GM23248 (cell line): Measurements from ENCODE around the gene CCDC51. TPM values are rescaled to one million over a fixed set of nuclear protein-coding genes. Genes with fewer than 3 reads are reported as not detected.
"Not testable (repeated sequence)": the region's sequence is repeated elsewhere in the genome, so short reads cannot be mapped to it uniquely, and the experiment has no call there.

ENCODE experiments used
- DNase-seq: peaks from one replicate; pipeline ENCODE4 v3.0.0-alpha.2; 2015
- H2AFZ ChIP-seq: fragments of 200-600 bp; sonication (generic); 2 replicates; pipeline ENCODE4 v1.6.1; 2016; ENCODE audit warnings: antibody characterized with exemption
- H3F3A ChIP-seq: fragments of 200-600 bp; sonication (generic); 2 replicates; pipeline ENCODE4 v1.6.1; 2016; ENCODE audit warnings: mild to moderate bottlenecking, antibody characterized with exemption, mixed run types; ENCODE audit not compliant: insufficient read depth
- H3K27ac ChIP-seq: fragments of 200-600 bp; sonication (generic); 2 replicates; pipeline ENCODE4 v1.5.1; 2016; ENCODE audit warnings: mild to moderate bottlenecking
- H3K27me3 ChIP-seq: fragments of 200-600 bp; sonication (generic); replicated peaks from 2 replicates; pipeline ENCODE4 v1.6.1; 2016; ENCODE audit warnings: mild to moderate bottlenecking; ENCODE audit not compliant: insufficient read depth
- H3K36me3 ChIP-seq: fragments of 200-600 bp; sonication (generic); 2 replicates; pipeline ENCODE4 v1.6.1; 2016; ENCODE audit warnings: low read depth, mild to moderate bottlenecking
- H3K4me1 ChIP-seq: fragments of 200-600 bp; sonication (generic); 2 replicates; pipeline ENCODE4 v1.6.1; 2016; ENCODE audit warnings: mild to moderate bottlenecking; ENCODE audit not compliant: insufficient read depth
- H3K4me2 ChIP-seq: fragments of 200-600 bp; sonication (generic); one replicate; pipeline ENCODE4 v1.6.1; 2016; ENCODE audit warnings: mild to moderate bottlenecking; ENCODE audit not compliant: unreplicated experiment
- H3K4me3 ChIP-seq: fragments of 200-600 bp; sonication (generic); 2 replicates; pipeline ENCODE4 v1.5.1; 2016; ENCODE audit warnings: mild to moderate bottlenecking
- H3K79me2 ChIP-seq: fragments of 200-600 bp; sonication (generic); 2 replicates; pipeline ENCODE4 v1.6.1; 2016; ENCODE audit warnings: mild to moderate bottlenecking; ENCODE audit not compliant: insufficient read depth
- H3K9ac ChIP-seq: fragments of 200-600 bp; sonication (generic); 2 replicates; pipeline ENCODE4 v1.6.1; 2016; ENCODE audit warnings: mild to moderate bottlenecking
- H3K9me2 ChIP-seq: fragments of 200-600 bp; sonication (generic); 2 replicates; pipeline ENCODE4 v1.6.1; 2016; ENCODE audit warnings: mixed run types, mild to moderate bottlenecking, moderate library complexity; ENCODE audit not compliant: insufficient read depth
- H3K9me3 ChIP-seq: fragments of 200-600 bp; sonication (generic); one replicate; pipeline ENCODE4 v1.6.1; 2017; ENCODE audit warnings: low read depth
- H4K20me1 ChIP-seq: fragments of 200-600 bp; sonication (generic); 2 replicates; pipeline ENCODE4 v1.6.0; 2016; ENCODE audit not compliant: insufficient read depth
- EZH2 ChIP-seq: fragments of 200-600 bp; sonication (generic); IDR thresholded peaks from 2 replicates; pipeline ENCODE4 v1.6.1; 2018; ENCODE audit warnings: antibody characterized with exemption, mild to moderate bottlenecking; ENCODE audit not compliant: insufficient read depth, poor library complexity, severe bottlenecking
- EZH2phosphoT487 ChIP-seq: fragments of 200-600 bp; sonication (generic); IDR thresholded peaks from 2 replicates; pipeline ENCODE4 v1.6.1; 2018; ENCODE audit warnings: antibody characterized with exemption, moderate library complexity, mild to moderate bottlenecking, low read depth; ENCODE audit not compliant: insufficient read depth
- WGBS, 2 experiments: methylation state at CpG; one replicate each; pipeline ENCODE4 v1.1.6; 2015 to 2017; ENCODE audit warnings: low lambda C conversion rate in 2 of 2, low coverage in 1 of 2; ENCODE audit errors: missing lambda C conversion rate in 2 of 2; 5-methylcytosine and 5-hydroxymethylcytosine counted together
- in situ Hi-C: fragments of 300-500 bp; cut with MboI; formaldehyde crosslinking; loops from 2 replicates; pipeline ENCODE4 v1.15.0; 2020
- polyA plus RNA-seq: library from polyadenylated mRNA; unstranded; fragments of >200 nt; fragmentation: Nextera tagmentation; extraction: Ambion mirVana; gene quantifications from 2 replicates; pipeline ENCODE4 v1.2.1, GENCODE V29; 2016
- total RNA-seq: library from RNA; depleted of rRNA; stranded (reverse); fragments of >200 nt; shearing (Covaris generic); gene quantifications from 2 replicates; pipeline ENCODE4 v1.2.3, GENCODE V29; 2014

Gene CCDC51
- total and polyA plus RNA-seq, 2 experiments from 2014 or later, result 10.1 to 14.0 TPM

- H3K79me2 ChIP-seq, result peaks cover 31% of the 10 kb centered on the region
- H3K9me3 ChIP-seq, result no peaks in the 10 kb centered on the region
- peaks cover 8% of the 10 kb centered on the region; the same call in 1 of the 2 replicates for H3F3A ChIP-seq
- H4K20me1 ChIP-seq, result no peaks in the 10 kb centered on the region
- no peak overlapping the region for H3K9ac ChIP-seq
- 70 to 80% methylated on average over 4 of the region's 4 CpGs for WGBS, 2 experiments
- H3K4me1 ChIP-seq, result peaks cover 11% of the 10 kb centered on the region; the same call in 1 of the 2 replicates
- H2AFZ ChIP-seq, result no peak overlapping the region
- H3K4me3 ChIP-seq, result no peak overlapping the region
- no peak for DNase-seq
- H3K27me3 ChIP-seq, result no peaks in the 10 kb centered on the region
- no peaks in the 10 kb centered on the region for H3K36me3 ChIP-seq
- H3K27ac ChIP-seq, result no peak overlapping the region
- TF ChIP-seq EZH2, result no peak
- TF ChIP-seq EZH2phosphoT487, result no peak
- in situ Hi-C loops, result no loop called here
- no peak overlapping the region for H3K4me2 ChIP-seq
- no peaks in the 10 kb centered on the region for H3K9me2 ChIP-seq
Measured at GRCh38 chr3:48474619-48475018, 34.7 kb upstream of the CCDC51 start.

- H3K4me2 ChIP-seq, in situ Hi-C loops: not testable (repeated sequence)
- WGBS, 2 experiments, result 87 to 90% methylated on average over 4 of the region's 4 CpGs
Measured at GRCh38 chr3:48474031-48474430, 34.1 kb upstream of the CCDC51 start.

GRCh38 chr3:48473617-48473952, 33.7 kb upstream of the CCDC51 start:
- Histone ChIP-seq H3F3A (peaks cover 8% of the 10 kb centered on the region; the same call in 1 of the 2 replicates), H3K4me1 (peaks cover 11% of the 10 kb centered on the region; the same call in 1 of the 2 replicates), H3K4me3 (no peak overlapping the region), H3K27me3 (no peaks in the 10 kb centered on the region), H4K20me1 (no peaks in the 10 kb centered on the region), H3K9me2 (no peaks in the 10 kb centered on the region), H3K9me3 (no peaks in the 10 kb centered on the region), H3K36me3 (no peaks in the 10 kb centered on the region; the same call in 1 of the 2 replicates), H3K4me2 (no peak overlapping the region), H2AFZ (peak overlapping the region; percentile 77), H3K27ac (peak overlapping the region; percentile 93), H3K79me2 (peaks cover 41% of the 10 kb centered on the region), H3K9ac (peak overlapping the region; percentile 92)
- 48 to 59% methylated on average over 5 of the region's 5 CpGs for WGBS, 2 experiments
- TF ChIP-seq EZH2phosphoT487, result no peak
- TF ChIP-seq EZH2, result no peak
- in situ Hi-C loops, result no loop called here
- DNase-seq, result no peak

More at GRCh38 chr3:48474031-48474430, 34.1 kb upstream of the CCDC51 start:
- Histone ChIP-seq H3K4me1 (peaks cover 11% of the 10 kb centered on the region; the same call in 1 of the 2 replicates), H3K79me2 (peaks cover 37% of the 10 kb centered on the region)
- not testable (repeated sequence) for DNase-seq, H3K27ac ChIP-seq, H3K27me3 ChIP-seq, H3K9ac ChIP-seq, H3K4me3 ChIP-seq, H3K36me3 ChIP-seq, H3F3A ChIP-seq, H4K20me1 ChIP-seq, H3K9me2 ChIP-seq, H3K9me3 ChIP-seq, H2AFZ ChIP-seq

GRCh38 chr3:48472923-48473616, 33.2 kb upstream of the CCDC51 start:
- TF ChIP-seq EZH2, result no peak
- TF ChIP-seq EZH2phosphoT487, result no peak
- WGBS, 2 experiments, result 4 to 12% methylated on average over 8 to 17 of the region's 17 CpGs
- H3K9me3 ChIP-seq, result no peaks in the 10 kb centered on the region
- peaks cover 11% of the 10 kb centered on the region; the same call in 1 of the 2 replicates for H3K4me1 ChIP-seq
- H3K4me3 ChIP-seq, result peak overlapping the region; percentile 85
- in situ Hi-C loops, result no loop called here
- peak overlapping the region; percentile 77 for H2AFZ ChIP-seq
- H4K20me1 ChIP-seq, result no peaks in the 10 kb centered on the region
- peak overlapping the region; percentile 93 for H3K27ac ChIP-seq
- H3K9me2 ChIP-seq, result no peaks in the 10 kb centered on the region
- no peaks in the 10 kb centered on the region for H3K27me3 ChIP-seq
- H3K4me2 ChIP-seq, result peak overlapping the region; percentile 75
- peak; percentile 96 for DNase-seq
- peaks cover 8% of the 10 kb centered on the region; the same call in 1 of the 2 replicates for H3F3A ChIP-seq
- peaks cover under 1% of the 10 kb centered on the region; the same call in 1 of the 2 replicates for H3K36me3 ChIP-seq
- peaks cover 46% of the 10 kb centered on the region for H3K79me2 ChIP-seq
- peak overlapping the region; percentile 92 for H3K9ac ChIP-seq

GRCh38 chr3:48472673-48472922, 32.7 kb upstream of the CCDC51 start:
- WGBS, 2 experiments, result 0 to 1% methylated on average over 5 of the region's 5 CpGs
- Histone ChIP-seq H2AFZ (peak overlapping the region; percentile 77), H3K4me3 (peak overlapping the region; percentile 85), H3K27me3 (no peaks in the 10 kb centered on the region), H3K79me2 (peaks cover 51% of the 10 kb centered on the region), H3F3A (peaks cover 9% of the 10 kb centered on the region; the same call in 1 of the 2 replicates), H4K20me1 (no peaks in the 10 kb centered on the region), H3K9me3 (no peaks in the 10 kb centered on the region), H3K4me1 (peaks cover 15% of the 10 kb centered on the region), H3K36me3 (peaks cover 5% of the 10 kb centered on the region; the same call in 1 of the 2 replicates), H3K27ac (peak overlapping the region; percentile 93), H3K4me2 (peak overlapping the region; percentile 75), H3K9me2 (no peaks in the 10 kb centered on the region), H3K9ac (peak overlapping the region; percentile 92)
- no peak for DNase-seq
- in situ Hi-C loops, result no loop called here
- TF ChIP-seq EZH2phosphoT487 (no peak), EZH2 (no peak)
